ENCODE measurements around the gene NUP210L. TPM values are rescaled to one million over a fixed set of nuclear protein-coding genes. Genes with fewer than 3 reads are reported as not detected.

The NUP210L gene
- total and polyA plus RNA-seq, 4 donors = 0.08 TPM; not detected in 3

GRCh38 chr1:153968000-153968363 is 186.9 kb downstream of the NUP210L start:
- peaks cover 5 to 36% (median 21%) of the 10 kb centered on the region in 4 donors for H3K4me1 ChIP-seq (ENCODE audit: control insufficient read depth in 4 of 4, insufficient read depth in 4 of 4, low read length in 3 of 4)
- H3K27me3 ChIP-seq (ENCODE audit: control insufficient read depth in 4 of 4, insufficient read depth in 4 of 4, low read length in 3 of 4) = no peaks in the 10 kb centered on the region
- H3K9ac ChIP-seq (ENCODE audit: low read depth in 1 of 2, low read length in 2 of 2) = peak overlapping the region; percentile 88 to 94
- peak overlapping the region; percentile 61 to 98 (median 83) for H3K4me3 ChIP-seq (ENCODE audit: low read depth in 1 of 3, low read length in 3 of 3)
- TF ChIP-seq, protein P1, sequence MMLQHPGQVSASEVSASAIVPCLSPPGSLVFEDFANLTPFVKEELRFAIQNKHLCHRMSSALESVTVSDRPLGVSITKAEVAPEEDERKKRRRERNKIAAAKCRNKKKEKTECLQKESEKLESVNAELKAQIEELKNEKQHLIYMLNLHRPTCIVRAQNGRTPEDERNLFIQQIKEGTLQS (IDR thresholded peaks at IDR 0.05) = no peak
- TF ChIP-seq FOXA2 (IDR thresholded peaks at IDR 0.05) (no peak), JUND (IDR thresholded peaks at IDR 0.05) (no peak), FOXA1 (IDR thresholded peaks at IDR 0.05) (no peak), GABPA (IDR thresholded peaks at IDR 0.05 in 1 of 2, conservative IDR thresholded peaks at IDR 0.05 in 1 of 2) (no peak), RXRA (IDR thresholded peaks at IDR 0.05) (no peak), SP1 (IDR thresholded peaks at IDR 0.05) (no peak), RAD21 (IDR thresholded peaks at IDR 0.05) (no peak), ZBTB33 (IDR thresholded peaks at IDR 0.05) (no peak), YY1 (IDR thresholded peaks at IDR 0.05) (no peak)
- TF ChIP-seq, protein P2, sequence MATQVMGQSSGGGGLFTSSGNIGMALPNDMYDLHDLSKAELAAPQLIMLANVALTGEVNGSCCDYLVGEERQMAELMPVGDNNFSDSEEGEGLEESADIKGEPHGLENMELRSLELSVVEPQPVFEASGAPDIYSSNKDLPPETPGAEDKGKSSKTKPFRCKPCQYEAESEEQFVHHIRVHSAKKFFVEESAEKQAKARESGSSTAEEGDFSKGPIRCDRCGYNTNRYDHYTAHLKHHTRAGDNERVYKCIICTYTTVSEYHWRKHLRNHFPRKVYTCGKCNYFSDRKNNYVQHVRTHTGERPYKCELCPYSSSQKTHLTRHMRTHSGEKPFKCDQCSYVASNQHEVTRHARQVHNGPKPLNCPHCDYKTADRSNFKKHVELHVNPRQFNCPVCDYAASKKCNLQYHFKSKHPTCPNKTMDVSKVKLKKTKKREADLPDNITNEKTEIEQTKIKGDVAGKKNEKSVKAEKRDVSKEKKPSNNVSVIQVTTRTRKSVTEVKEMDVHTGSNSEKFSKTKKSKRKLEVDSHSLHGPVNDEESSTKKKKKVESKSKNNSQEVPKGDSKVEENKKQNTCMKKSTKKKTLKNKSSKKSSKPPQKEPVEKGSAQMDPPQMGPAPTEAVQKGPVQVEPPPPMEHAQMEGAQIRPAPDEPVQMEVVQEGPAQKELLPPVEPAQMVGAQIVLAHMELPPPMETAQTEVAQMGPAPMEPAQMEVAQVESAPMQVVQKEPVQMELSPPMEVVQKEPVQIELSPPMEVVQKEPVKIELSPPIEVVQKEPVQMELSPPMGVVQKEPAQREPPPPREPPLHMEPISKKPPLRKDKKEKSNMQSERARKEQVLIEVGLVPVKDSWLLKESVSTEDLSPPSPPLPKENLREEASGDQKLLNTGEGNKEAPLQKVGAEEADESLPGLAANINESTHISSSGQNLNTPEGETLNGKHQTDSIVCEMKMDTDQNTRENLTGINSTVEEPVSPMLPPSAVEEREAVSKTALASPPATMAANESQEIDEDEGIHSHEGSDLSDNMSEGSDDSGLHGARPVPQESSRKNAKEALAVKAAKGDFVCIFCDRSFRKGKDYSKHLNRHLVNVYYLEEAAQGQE (IDR thresholded peaks at IDR 0.05) = no peak
- H3K9me3 ChIP-seq (ENCODE audit: control insufficient read depth in 4 of 4, low read length in 3 of 4) = no peaks in the 10 kb centered on the region
- peak overlapping the region; percentile 96 for H3K27ac ChIP-seq (ENCODE audit: low read depth in 1 of 2, low read length in 2 of 2)
- no peaks in the 10 kb centered on the region for H3K36me3 ChIP-seq (ENCODE audit: control insufficient read depth in 4 of 4, insufficient read depth in 3 of 4, low read depth in 1 of 4, low read length in 3 of 4)
- no peak for DNase-seq (ENCODE audit: low spot score)
- 1% methylated on average over 8 of the region's 8 CpGs for WGBS

GRCh38 chr1:153967107-153967999 is 187.5 kb downstream of the NUP210L start, which contains the start of gene CREB3L4:
TSS of gene CREB3L4 (plus strand) at chr1:153967902. CDS start at chr1:153968526, 624 bp downstream.
- H3K36me3 ChIP-seq (ENCODE audit: control insufficient read depth in 4 of 4, insufficient read depth in 3 of 4, low read depth in 1 of 4, low read length in 3 of 4) = no peaks in the 10 kb centered on the region
- no peaks in the 10 kb centered on the region for H3K9me3 ChIP-seq (ENCODE audit: control insufficient read depth in 4 of 4, low read length in 3 of 4)
- no peaks in the 10 kb centered on the region for H3K27me3 ChIP-seq (ENCODE audit: control insufficient read depth in 4 of 4, insufficient read depth in 4 of 4, low read length in 3 of 4)
- H3K9ac ChIP-seq (ENCODE audit: low read depth in 1 of 2, low read length in 2 of 2) = peak within 1 kb of the TSS; percentile 94
- peaks cover 6 to 42% (median 25%) of the 10 kb centered on the region in 4 donors for H3K4me1 ChIP-seq (ENCODE audit: control insufficient read depth in 4 of 4, insufficient read depth in 4 of 4, low read length in 3 of 4)
- peak; percentile 83 for DNase-seq (ENCODE audit: low spot score)
- under 1% methylated on average over 60 of the region's 60 CpGs for WGBS
- peak within 1 kb of the TSS; percentile 96 for H3K27ac ChIP-seq (ENCODE audit: low read depth in 1 of 2, low read length in 2 of 2)
- H3K4me3 ChIP-seq (ENCODE audit: low read depth in 1 of 3, low read length in 3 of 3) = peak within 1 kb of the TSS; percentile 61 to 98 (median 83)
- TF ChIP-seq NR2F2 (IDR thresholded peaks at IDR 0.05) (peak; percentile 77), TAF1 (conservative IDR thresholded peaks at IDR 0.05) (peak; percentile 86), HNF4G (IDR thresholded peaks at IDR 0.05) (no peak), RAD21 (IDR thresholded peaks at IDR 0.05) (peak; percentile 49 to 53), JUND (IDR thresholded peaks at IDR 0.05) (peak; percentile 12 to 27), MAX (IDR thresholded peaks at IDR 0.05) (peak; percentile 56), ZBTB33 (IDR thresholded peaks at IDR 0.05) (peak; percentile 66), GABPA (IDR thresholded peaks at IDR 0.05 in 1 of 2, conservative IDR thresholded peaks at IDR 0.05 in 1 of 2) (peak in 1 of 2 donors; percentile 80), FOXA2 (IDR thresholded peaks at IDR 0.05) (peak; percentile 3), YY1 (IDR thresholded peaks at IDR 0.05) (peak; percentile 94), HNF4A (conservative IDR thresholded peaks at IDR 0.05) (peak in 1 of 2 donors; percentile 30), RXRA (IDR thresholded peaks at IDR 0.05) (peak; percentile 67 to 84), SP1 (IDR thresholded peaks at IDR 0.05) (peak; percentile 86), FOXA1 (IDR thresholded peaks at IDR 0.05) (no peak)
- TF ChIP-seq, protein P1 (IDR thresholded peaks at IDR 0.05) = no peak
- TF ChIP-seq, protein P2 (IDR thresholded peaks at IDR 0.05) = peak; percentile 92

Data from liver (tissue), 9 donors.